ENCODE measurements around the gene THNSL1. TPM values are rescaled to one million over a fixed set of nuclear protein-coding genes. Genes with fewer than 3 reads are reported as not detected.

Gene THNSL1
- total RNA-seq, 1 donor from 2014 or later: 10.2 TPM

DNA sequence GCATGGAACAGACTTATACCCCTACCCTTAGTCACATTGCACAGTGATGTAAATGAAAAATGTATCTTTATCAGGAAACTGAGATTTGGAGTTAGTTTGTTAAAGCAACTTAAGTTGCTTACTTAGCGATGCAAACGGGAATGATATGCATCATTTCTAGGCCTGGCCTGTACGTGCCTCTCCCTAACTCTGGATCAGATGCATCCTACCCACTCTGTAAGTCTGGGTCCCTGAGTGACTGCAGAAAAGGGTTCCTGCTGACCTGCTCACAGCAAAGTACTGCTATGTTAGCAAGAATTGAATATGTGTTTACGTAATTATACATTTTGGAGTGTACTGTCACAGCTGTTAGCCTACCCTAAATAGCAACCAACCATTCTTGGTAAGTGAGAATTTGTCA lies 33.3 kb upstream of the THNSL1 start:
- H3K36me3 Mint-ChIP-seq: no peaks in the 10 kb centered on the region
- H3K27me3 Mint-ChIP-seq: no peaks in the 10 kb centered on the region
- no peak overlapping the region for H3K4me3 Mint-ChIP-seq
- no peaks in the 10 kb centered on the region for H3K9me3 Mint-ChIP-seq
- DNase-seq (ENCODE audit: extremely low spot score, unreplicated experiment): no peak
- TF ChIP-seq, protein P1, sequence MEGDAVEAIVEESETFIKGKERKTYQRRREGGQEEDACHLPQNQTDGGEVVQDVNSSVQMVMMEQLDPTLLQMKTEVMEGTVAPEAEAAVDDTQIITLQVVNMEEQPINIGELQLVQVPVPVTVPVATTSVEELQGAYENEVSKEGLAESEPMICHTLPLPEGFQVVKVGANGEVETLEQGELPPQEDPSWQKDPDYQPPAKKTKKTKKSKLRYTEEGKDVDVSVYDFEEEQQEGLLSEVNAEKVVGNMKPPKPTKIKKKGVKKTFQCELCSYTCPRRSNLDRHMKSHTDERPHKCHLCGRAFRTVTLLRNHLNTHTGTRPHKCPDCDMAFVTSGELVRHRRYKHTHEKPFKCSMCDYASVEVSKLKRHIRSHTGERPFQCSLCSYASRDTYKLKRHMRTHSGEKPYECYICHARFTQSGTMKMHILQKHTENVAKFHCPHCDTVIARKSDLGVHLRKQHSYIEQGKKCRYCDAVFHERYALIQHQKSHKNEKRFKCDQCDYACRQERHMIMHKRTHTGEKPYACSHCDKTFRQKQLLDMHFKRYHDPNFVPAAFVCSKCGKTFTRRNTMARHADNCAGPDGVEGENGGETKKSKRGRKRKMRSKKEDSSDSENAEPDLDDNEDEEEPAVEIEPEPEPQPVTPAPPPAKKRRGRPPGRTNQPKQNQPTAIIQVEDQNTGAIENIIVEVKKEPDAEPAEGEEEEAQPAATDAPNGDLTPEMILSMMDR (conservative IDR thresholded peaks at IDR 0.05): no peak
- no peaks in the 10 kb centered on the region for H3K4me1 Mint-ChIP-seq (ENCODE audit: unreplicated experiment)
- H3K27ac Mint-ChIP-seq: no peak overlapping the region

DNA sequence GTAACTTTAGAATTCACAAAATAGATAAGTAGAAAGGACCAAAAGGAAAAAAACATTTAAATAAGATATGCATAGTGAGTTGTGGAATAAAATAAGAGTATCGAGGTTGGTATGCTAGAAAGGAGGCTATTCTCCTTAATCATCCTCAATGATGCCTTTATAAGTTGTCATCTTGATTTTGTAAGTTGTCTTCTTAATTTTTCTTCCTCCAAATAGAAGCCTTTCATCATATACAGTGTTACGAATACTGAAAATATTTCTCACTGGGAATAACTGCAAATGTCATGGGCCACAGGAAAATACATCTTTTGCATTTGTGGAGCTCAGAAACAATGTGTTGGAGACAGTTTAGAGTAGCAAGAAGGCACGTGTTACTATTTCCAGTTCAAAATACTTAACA lies 32.5 kb upstream of the THNSL1 start:
- Mint-ChIP-seq H3K27me3 (no peaks in the 10 kb centered on the region), H3K9me3 (no peaks in the 10 kb centered on the region), H3K27ac (no peak overlapping the region), H3K36me3 (no peaks in the 10 kb centered on the region), H3K4me1 (ENCODE audit: unreplicated experiment) (no peaks in the 10 kb centered on the region), H3K4me3 (no peak overlapping the region)
- TF ChIP-seq, protein P1 (conservative IDR thresholded peaks at IDR 0.05): no peak
- DNase-seq (ENCODE audit: extremely low spot score, unreplicated experiment): no peak

DNA sequence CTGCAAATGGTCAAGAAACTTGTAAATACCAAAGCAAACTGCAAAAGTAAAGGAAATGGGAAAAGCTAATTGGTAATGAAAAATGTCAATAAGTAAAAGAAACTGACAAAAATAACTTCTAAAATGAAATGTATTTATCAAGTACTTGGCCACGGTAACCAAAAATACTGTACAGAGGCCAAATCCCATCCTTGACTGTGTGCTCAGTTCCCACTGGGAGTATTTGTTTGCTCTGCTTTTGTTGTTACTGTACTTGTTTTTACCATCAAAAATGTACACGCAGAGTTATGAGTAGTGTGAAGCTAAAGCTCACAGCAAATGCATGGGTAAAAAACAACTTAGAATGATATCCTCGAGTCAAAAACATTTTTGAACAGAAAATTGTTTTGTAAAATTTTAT lies 31.5 kb upstream of the THNSL1 start:
- no peak for DNase-seq (ENCODE audit: extremely low spot score, unreplicated experiment)
- Mint-ChIP-seq H3K36me3 (no peaks in the 10 kb centered on the region), H3K9me3 (no peaks in the 10 kb centered on the region), H3K4me3 (no peak overlapping the region), H3K27me3 (no peaks in the 10 kb centered on the region), H3K4me1 (ENCODE audit: unreplicated experiment) (no peaks in the 10 kb centered on the region), H3K27ac (no peak overlapping the region)
- TF ChIP-seq, protein P1 (conservative IDR thresholded peaks at IDR 0.05): no peak

DNA sequence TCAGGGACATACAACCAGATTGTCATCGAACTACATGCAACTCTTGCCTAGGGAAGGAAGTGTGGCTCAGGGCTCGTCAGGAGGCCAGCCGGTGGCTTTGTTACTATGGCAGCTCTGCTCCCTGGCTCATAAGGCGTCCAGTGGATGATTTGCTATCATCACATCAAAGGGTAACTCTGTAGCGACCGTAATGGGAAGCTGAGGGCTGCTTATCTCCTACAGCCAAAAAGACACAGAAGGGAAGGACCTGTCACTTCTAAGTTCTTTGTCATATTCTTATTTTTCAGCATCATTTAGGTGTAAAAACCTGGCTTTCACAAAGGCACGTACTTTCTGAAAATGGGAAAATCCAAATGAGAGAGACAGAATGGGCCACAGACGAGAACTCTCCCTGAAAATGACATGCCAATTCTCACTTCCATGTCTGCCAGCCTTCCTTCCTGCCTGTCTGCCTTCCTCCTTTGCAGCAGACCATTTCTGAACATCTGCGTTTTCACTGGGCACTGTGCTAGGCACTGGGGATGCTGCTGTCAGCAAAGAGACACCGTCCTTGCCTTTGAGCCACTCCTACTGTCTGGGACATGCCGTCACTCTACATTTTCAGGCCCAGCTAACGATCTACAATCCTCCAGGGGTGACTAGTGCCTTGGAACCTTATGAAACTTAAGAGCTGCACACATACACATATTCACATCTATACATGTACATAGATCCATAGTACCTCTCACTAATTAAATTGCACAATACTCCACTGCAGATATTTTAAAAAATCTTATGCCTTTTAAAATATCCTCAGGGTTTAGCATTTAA lies 27.4 kb upstream of the THNSL1 start:
- no peak for DNase-seq (ENCODE audit: extremely low spot score, unreplicated experiment)
- TF ChIP-seq, protein P1 (conservative IDR thresholded peaks at IDR 0.05): no peak
- H3K4me3 Mint-ChIP-seq: no peak overlapping the region
- H3K36me3 Mint-ChIP-seq: no peaks in the 10 kb centered on the region
- H3K4me1 Mint-ChIP-seq (ENCODE audit: unreplicated experiment): no peaks in the 10 kb centered on the region
- no peaks in the 10 kb centered on the region for H3K9me3 Mint-ChIP-seq
- no peak overlapping the region for H3K27ac Mint-ChIP-seq
- no peaks in the 10 kb centered on the region for H3K27me3 Mint-ChIP-seq

DNA sequence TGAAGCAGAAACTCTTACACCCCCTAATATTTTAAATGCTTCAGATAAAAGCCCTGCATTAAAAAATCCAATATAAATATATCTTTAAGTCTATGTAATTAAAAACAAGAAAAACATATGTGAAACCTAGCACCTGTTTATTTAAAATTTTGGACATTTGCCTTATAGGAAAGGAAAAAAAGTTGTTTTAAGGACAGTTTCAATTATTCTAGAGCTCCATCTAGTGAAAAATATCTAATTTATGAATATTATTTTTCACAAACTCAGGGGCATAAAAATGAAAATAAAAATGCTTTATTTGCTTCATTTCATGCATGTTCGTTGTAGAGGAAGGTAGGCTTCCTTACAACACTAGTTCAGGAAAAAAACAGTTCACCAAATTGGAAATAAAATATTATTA lies 26.5 kb upstream of the THNSL1 start:
- Mint-ChIP-seq H3K4me3 (no peak overlapping the region), H3K27ac (no peak overlapping the region), H3K9me3 (no peaks in the 10 kb centered on the region), H3K4me1 (ENCODE audit: unreplicated experiment) (no peaks in the 10 kb centered on the region), H3K27me3 (no peaks in the 10 kb centered on the region), H3K36me3 (no peaks in the 10 kb centered on the region)
- TF ChIP-seq, protein P1 (conservative IDR thresholded peaks at IDR 0.05): no peak
- DNase-seq (ENCODE audit: extremely low spot score, unreplicated experiment): no peak

Measured in type B pancreatic cell (in vitro differentiated cells).